T-helper 9 cell (primary cell): Measurements from ENCODE around the gene ZNF683.
"Not testable (repeated sequence)": the region's sequence is repeated elsewhere in the genome, so short reads cannot be mapped to it uniquely, and the experiment has no call there.

ENCODE experiments used
- DNase-seq: peaks from one replicate; pipeline ENCODE4 v3.0.0-alpha.2; 2020
- total RNA-seq, 2 donors: gene quantifications; one replicate each; lab custom pipeline; 2026; lab: John Stamatoyannopoulos, UW

The ZNF683 gene
- total RNA-seq: 0.07 to 0.48 reads per million in 2 donors

- DNase-seq: not testable (repeated sequence)
Measured at GRCh38 chr1:26372611-26373010, at the start of gene ZNF683. TSS of gene ZNF683 (minus strand) at chr1:26372750. CDS start at chr1:26368571, 4,179 bp downstream.

GRCh38 chr1:26419494-26419893, 46.9 kb upstream of the ZNF683 start:
- DNase-seq: no peak

- DNase-seq: no peak
Measured at GRCh38 chr1:26418865-26419349, 46.4 kb upstream of the ZNF683 start.

- DNase-seq: peak; percentile 86
Measured at GRCh38 chr1:26417111-26417759, 44.7 kb upstream of the ZNF683 start.

- no peak for DNase-seq
Measured at GRCh38 chr1:26413031-26413430, 40.5 kb upstream of the ZNF683 start.

GRCh38 chr1:26412180-26412840, 39.8 kb upstream of the ZNF683 start:
- no peak for DNase-seq

- no peak for DNase-seq
Measured at GRCh38 chr1:26411624-26412074, 39.1 kb upstream of the ZNF683 start.

- no peak for DNase-seq
Measured at GRCh38 chr1:26410706-26411623, 38.4 kb upstream of the ZNF683 start, which contains the start of gene LIN28A. TSS of gene LIN28A (plus strand) at chr1:26410817. CDS start at chr1:26410892, 75 bp downstream.

- DNase-seq: no peak
Measured at GRCh38 chr1:26409191-26409807, 36.7 kb upstream of the ZNF683 start.

GRCh38 chr1:26408604-26409003, 36.1 kb upstream of the ZNF683 start:
- DNase-seq: peak; percentile 82

- DNase-seq: no peak
Measured at GRCh38 chr1:26405281-26405915, 32.8 kb upstream of the ZNF683 start.

GRCh38 chr1:26404641-26405040, 32.1 kb upstream of the ZNF683 start:
- DNase-seq: no peak

- DNase-seq: no peak
Measured at GRCh38 chr1:26403656-26404055, 31.1 kb upstream of the ZNF683 start.

GRCh38 chr1:26401891-26402290, 29.3 kb upstream of the ZNF683 start:
- no peak for DNase-seq

GRCh38 chr1:26399034-26399433, 26.5 kb upstream of the ZNF683 start:
- no peak for DNase-seq

GRCh38 chr1:26395754-26396153, 23.2 kb upstream of the ZNF683 start:
- DNase-seq: no peak

- peak; percentile 21 for DNase-seq
Measured at GRCh38 chr1:26391450-26391849, 18.9 kb upstream of the ZNF683 start.

- DNase-seq: no peak
Measured at GRCh38 chr1:26389604-26390247, 17.2 kb upstream of the ZNF683 start.

- DNase-seq: no peak
Measured at GRCh38 chr1:26388791-26389445, 16.4 kb upstream of the ZNF683 start.

- DNase-seq: no peak
Measured at GRCh38 chr1:26387447-26387846, 14.9 kb upstream of the ZNF683 start.

- DNase-seq: not testable (repeated sequence)
Measured at GRCh38 chr1:26385063-26385462, 12.5 kb upstream of the ZNF683 start.
